ENCODE results near the gene NAIF1. TPM values are rescaled to one million over a fixed set of nuclear protein-coding genes. Genes with fewer than 3 reads are reported as not detected.

The NAIF1 gene
- total RNA-seq, 1 experiment from 2014 or later, result 14.6 TPM

DNA sequence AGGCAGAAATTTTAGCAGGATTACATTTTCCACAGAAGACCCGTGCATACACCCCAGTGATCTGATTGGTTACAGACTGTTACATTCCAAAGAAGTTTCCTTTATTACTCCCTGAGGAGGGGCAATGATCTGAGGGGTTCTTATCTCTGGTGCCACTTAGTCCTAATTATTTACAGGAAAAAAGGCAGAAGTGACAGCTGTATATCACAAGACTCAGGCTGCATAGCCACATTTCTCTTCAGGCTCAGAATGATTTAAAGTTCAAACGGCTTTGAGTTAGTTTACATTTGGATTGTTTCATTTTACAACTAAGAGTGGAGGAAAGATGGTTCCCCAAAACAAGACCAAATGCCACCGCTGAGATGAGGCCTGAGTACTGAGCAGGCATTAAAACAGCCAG is 17.3 kb downstream of the NAIF1 start:
- ATAC-seq (no peak), DNase-seq (ENCODE audit: low read depth, low spot score) (no peak)
- Histone ChIP-seq H3K4me3 (ENCODE audit: low read depth in 2 of 2, low read length in 2 of 2) (no peak overlapping the region), H3K27me3 (ENCODE audit: control insufficient read depth, insufficient read depth, low read length) (no peaks in the 10 kb centered on the region), H3K9me3 (ENCODE audit: control insufficient read depth, insufficient read depth, low read depth, low read length) (no peaks in the 10 kb centered on the region), H3K4me1 (ENCODE audit: control insufficient read depth, insufficient read depth, low read length) (no peaks in the 10 kb centered on the region), H3K36me3 (ENCODE audit: control insufficient read depth, insufficient read depth, low read length) (no peaks in the 10 kb centered on the region), H3K27ac (ENCODE audit: low read length) (no peak overlapping the region)
- no TSS peak for BruUV-seq (replicated peaks)
- intact Hi-C loops (cut with micrococcal nuclease; ENCODE audit: unreplicated experiment) (no loop called here), in situ Hi-C loops (cut with HindIII; ENCODE audit: low pct_unique_long_range_greater_than_20kb, low sequenced_read_pairs) (no loop called here)
- POLR2A ChIA-PET, result interaction anchor here (0.7 kb wide), 1 partner anchor 123 kb away, joined by 14 read pairs; no protein-coding TSS in a partner anchor
- CTCF ChIA-PET, result no interaction called here
- TF ChIP-seq, protein P1, sequence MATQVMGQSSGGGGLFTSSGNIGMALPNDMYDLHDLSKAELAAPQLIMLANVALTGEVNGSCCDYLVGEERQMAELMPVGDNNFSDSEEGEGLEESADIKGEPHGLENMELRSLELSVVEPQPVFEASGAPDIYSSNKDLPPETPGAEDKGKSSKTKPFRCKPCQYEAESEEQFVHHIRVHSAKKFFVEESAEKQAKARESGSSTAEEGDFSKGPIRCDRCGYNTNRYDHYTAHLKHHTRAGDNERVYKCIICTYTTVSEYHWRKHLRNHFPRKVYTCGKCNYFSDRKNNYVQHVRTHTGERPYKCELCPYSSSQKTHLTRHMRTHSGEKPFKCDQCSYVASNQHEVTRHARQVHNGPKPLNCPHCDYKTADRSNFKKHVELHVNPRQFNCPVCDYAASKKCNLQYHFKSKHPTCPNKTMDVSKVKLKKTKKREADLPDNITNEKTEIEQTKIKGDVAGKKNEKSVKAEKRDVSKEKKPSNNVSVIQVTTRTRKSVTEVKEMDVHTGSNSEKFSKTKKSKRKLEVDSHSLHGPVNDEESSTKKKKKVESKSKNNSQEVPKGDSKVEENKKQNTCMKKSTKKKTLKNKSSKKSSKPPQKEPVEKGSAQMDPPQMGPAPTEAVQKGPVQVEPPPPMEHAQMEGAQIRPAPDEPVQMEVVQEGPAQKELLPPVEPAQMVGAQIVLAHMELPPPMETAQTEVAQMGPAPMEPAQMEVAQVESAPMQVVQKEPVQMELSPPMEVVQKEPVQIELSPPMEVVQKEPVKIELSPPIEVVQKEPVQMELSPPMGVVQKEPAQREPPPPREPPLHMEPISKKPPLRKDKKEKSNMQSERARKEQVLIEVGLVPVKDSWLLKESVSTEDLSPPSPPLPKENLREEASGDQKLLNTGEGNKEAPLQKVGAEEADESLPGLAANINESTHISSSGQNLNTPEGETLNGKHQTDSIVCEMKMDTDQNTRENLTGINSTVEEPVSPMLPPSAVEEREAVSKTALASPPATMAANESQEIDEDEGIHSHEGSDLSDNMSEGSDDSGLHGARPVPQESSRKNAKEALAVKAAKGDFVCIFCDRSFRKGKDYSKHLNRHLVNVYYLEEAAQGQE (IDR thresholded peaks at IDR 0.05; ENCODE audit: insufficient read depth in 1 of 2, low read depth in 2 of 2, low read length in 1 of 2), result no peak
- no peak for TF ChIP-seq TCF7L2 (IDR thresholded peaks at IDR 0.05; ENCODE audit: low read depth, low read length)
- TF ChIP-seq SIN3A (IDR thresholded peaks at IDR 0.05; ENCODE audit: borderline replicate concordance, insufficient read depth, low read depth, low read length), result no peak
- TF ChIP-seq CTCF (IDR thresholded peaks at IDR 0.05), result no peak
- no peak for TF ChIP-seq POLR2AphosphoS5 (IDR thresholded peaks at IDR 0.05; ENCODE audit: low read depth, low read length)

DNA sequence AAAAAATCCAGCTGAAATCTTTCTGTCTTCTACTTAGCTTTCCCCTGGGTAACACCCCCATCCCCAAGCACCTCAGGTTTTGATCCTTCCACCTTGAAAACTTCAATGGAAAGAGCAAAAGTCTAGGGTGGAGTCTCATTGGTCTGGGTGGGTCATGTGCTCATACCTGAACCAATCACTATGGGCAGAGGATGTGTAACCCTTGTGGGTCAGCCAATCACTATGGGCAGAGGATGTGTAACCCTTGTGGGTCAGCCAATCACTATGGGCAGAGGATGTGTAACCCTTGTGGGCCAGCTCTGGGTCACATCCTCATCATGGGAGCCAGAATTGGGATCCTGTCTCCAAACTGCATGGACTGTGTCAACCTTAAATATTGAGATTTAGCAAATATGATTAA is 18.5 kb downstream of the NAIF1 start:
- in situ Hi-C loops (cut with HindIII; ENCODE audit: low pct_unique_long_range_greater_than_20kb, low sequenced_read_pairs), result no loop called here
- ATAC-seq (no peak), DNase-seq (ENCODE audit: low read depth, low spot score) (no peak)
- H3K9me3 ChIP-seq (ENCODE audit: control insufficient read depth, insufficient read depth, low read depth, low read length), result no peaks in the 10 kb centered on the region
- no peak overlapping the region for H3K4me3 ChIP-seq (ENCODE audit: low read depth in 2 of 2, low read length in 2 of 2)
- no peaks in the 10 kb centered on the region for H3K27me3 ChIP-seq (ENCODE audit: control insufficient read depth, insufficient read depth, low read length)
- POLR2A ChIA-PET, result no interaction called here
- no peak overlapping the region for H3K27ac ChIP-seq (ENCODE audit: low read length)
- no peaks in the 10 kb centered on the region for H3K4me1 ChIP-seq (ENCODE audit: control insufficient read depth, insufficient read depth, low read length)
- CTCF ChIA-PET, result no interaction called here
- H3K36me3 ChIP-seq (ENCODE audit: control insufficient read depth, insufficient read depth, low read length), result no peaks in the 10 kb centered on the region
- intact Hi-C loops (cut with micrococcal nuclease; ENCODE audit: unreplicated experiment), result no loop called here
- BruUV-seq (replicated peaks), result no TSS peak
- no peak for TF ChIP-seq CTCF (IDR thresholded peaks at IDR 0.05)
- no peak for TF ChIP-seq SIN3A (IDR thresholded peaks at IDR 0.05; ENCODE audit: borderline replicate concordance, insufficient read depth, low read depth, low read length)
- TF ChIP-seq, protein P1 (IDR thresholded peaks at IDR 0.05; ENCODE audit: insufficient read depth in 1 of 2, low read depth in 2 of 2, low read length in 1 of 2), result no peak
- no peak for TF ChIP-seq TCF7L2 (IDR thresholded peaks at IDR 0.05; ENCODE audit: low read depth, low read length)
- no peak for TF ChIP-seq POLR2AphosphoS5 (IDR thresholded peaks at IDR 0.05; ENCODE audit: low read depth, low read length)
